ENCODE data around the gene PTPN23. TPM values are rescaled to one million over a fixed set of nuclear protein-coding genes. Genes with fewer than 3 reads are reported as not detected.

PTPN23 gene
- total and polyA plus RNA-seq, 10 donors = 5.0 to 195 (median 39.9) TPM

DNA sequence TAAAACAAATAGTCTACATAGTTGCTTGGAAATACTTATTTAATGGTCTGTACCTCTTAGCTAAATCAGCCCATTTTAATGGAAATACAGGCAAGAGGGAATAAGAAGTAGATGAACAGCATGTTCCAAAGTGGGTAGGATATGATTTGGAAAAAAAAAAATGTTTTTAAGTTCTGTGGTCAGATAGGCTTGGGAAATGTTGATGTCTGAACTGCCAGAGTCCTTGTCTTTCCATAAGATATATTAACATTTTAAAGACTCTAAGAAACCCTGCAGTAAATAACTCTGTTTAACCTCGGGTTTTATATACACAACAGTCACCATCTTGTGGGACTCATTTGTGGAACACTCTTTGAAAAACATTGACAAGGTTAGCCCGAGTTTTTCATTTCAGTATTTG, 40.0 kb upstream of the PTPN23 start:
- intact Hi-C loops (cut with DNase I; ENCODE audit: low total_unique reads) = no loop called here
- 86 to 95% (median 91%) methylated on average over 2 of the region's 2 CpGs for WGBS, 5 donors
- no peak for DNase-seq
- no peak for TF ChIP-seq POLR2AphosphoS5 (IDR thresholded peaks at IDR 0.05)
- TF ChIP-seq, protein P1, sequence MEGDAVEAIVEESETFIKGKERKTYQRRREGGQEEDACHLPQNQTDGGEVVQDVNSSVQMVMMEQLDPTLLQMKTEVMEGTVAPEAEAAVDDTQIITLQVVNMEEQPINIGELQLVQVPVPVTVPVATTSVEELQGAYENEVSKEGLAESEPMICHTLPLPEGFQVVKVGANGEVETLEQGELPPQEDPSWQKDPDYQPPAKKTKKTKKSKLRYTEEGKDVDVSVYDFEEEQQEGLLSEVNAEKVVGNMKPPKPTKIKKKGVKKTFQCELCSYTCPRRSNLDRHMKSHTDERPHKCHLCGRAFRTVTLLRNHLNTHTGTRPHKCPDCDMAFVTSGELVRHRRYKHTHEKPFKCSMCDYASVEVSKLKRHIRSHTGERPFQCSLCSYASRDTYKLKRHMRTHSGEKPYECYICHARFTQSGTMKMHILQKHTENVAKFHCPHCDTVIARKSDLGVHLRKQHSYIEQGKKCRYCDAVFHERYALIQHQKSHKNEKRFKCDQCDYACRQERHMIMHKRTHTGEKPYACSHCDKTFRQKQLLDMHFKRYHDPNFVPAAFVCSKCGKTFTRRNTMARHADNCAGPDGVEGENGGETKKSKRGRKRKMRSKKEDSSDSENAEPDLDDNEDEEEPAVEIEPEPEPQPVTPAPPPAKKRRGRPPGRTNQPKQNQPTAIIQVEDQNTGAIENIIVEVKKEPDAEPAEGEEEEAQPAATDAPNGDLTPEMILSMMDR (IDR thresholded peaks at IDR 0.05 in 8 of 11, conservative IDR thresholded peaks at IDR 0.05 in 3 of 11) = no peak
- TF ChIP-seq POLR2A (IDR thresholded peaks at IDR 0.05) = no peak
- no peaks in the 10 kb centered on the region for H3K9me3 ChIP-seq
- no peak overlapping the region for H3K4me3 ChIP-seq
- peaks cover 6 to 100% (median 81%) of the 10 kb centered on the region in 6 donors for H3K36me3 ChIP-seq
- no peaks in the 10 kb centered on the region for H3K27me3 ChIP-seq (replicated peaks in 1 of 7)
- H3K27ac ChIP-seq = no peak overlapping the region
- peaks cover 0 to 7% (median 4%) of the 10 kb centered on the region in 6 donors for H3K4me1 ChIP-seq

DNA sequence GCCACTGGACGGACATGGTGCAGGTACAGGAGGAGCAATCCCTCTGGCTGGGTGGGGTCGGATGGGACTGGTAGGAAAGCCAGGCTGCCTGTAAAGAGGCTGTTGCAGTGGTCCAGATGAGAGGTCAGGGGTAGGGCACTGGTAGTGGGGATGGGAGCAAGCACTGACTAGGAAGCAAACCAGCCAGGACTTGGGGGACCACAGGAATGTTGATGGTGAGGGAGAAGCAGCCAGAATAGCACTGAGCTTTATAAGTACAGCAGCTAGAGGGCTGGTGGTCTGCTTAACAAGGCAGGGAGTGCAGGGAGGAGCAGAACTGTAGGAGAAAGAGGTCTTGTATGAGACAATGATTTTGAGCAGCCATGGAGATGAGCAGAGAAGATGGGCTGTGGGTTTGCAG, 38.7 kb upstream of the PTPN23 start:
- DNase-seq = no peak
- 94 to 100% (median 96%) methylated on average over 2 of the region's 2 CpGs for WGBS, 5 donors
- peaks cover 3 to 94% (median 68%) of the 10 kb centered on the region in 6 donors for H3K36me3 ChIP-seq
- intact Hi-C loops (cut with DNase I; ENCODE audit: low total_unique reads) = no loop called here
- no peaks in the 10 kb centered on the region for H3K9me3 ChIP-seq
- H3K4me3 ChIP-seq = no peak overlapping the region
- peaks cover 6 to 19% (median 15%) of the 10 kb centered on the region in 6 donors for H3K4me1 ChIP-seq
- no peaks in the 10 kb centered on the region for H3K27me3 ChIP-seq (replicated peaks in 1 of 7)
- H3K27ac ChIP-seq = no peak overlapping the region
- TF ChIP-seq, protein P1 (IDR thresholded peaks at IDR 0.05 in 8 of 11, conservative IDR thresholded peaks at IDR 0.05 in 3 of 11) = no peak
- TF ChIP-seq POLR2A (IDR thresholded peaks at IDR 0.05) (no peak), POLR2AphosphoS5 (IDR thresholded peaks at IDR 0.05) (no peak)

GRCh38 chr3:47342812-47343211, 38.0 kb upstream of the PTPN23 start:
- TF ChIP-seq, protein P1 (IDR thresholded peaks at IDR 0.05 in 8 of 11, conservative IDR thresholded peaks at IDR 0.05 in 3 of 11) = no peak
- TF ChIP-seq POLR2AphosphoS5 (IDR thresholded peaks at IDR 0.05) (no peak), POLR2A (IDR thresholded peaks at IDR 0.05) (no peak)
- H3K27ac ChIP-seq = no peak overlapping the region
- no peaks in the 10 kb centered on the region for H3K9me3 ChIP-seq
- intact Hi-C loops (cut with DNase I; ENCODE audit: low total_unique reads) = no loop called here
- H3K36me3 ChIP-seq = peaks cover 0 to 88% (median 62%) of the 10 kb centered on the region in 6 donors
- no peak for DNase-seq
- H3K27me3 ChIP-seq (replicated peaks in 1 of 7) = no peaks in the 10 kb centered on the region
- H3K4me1 ChIP-seq = peaks cover 6 to 25% (median 18%) of the 10 kb centered on the region in 6 donors
- no peak overlapping the region for H3K4me3 ChIP-seq

DNA sequence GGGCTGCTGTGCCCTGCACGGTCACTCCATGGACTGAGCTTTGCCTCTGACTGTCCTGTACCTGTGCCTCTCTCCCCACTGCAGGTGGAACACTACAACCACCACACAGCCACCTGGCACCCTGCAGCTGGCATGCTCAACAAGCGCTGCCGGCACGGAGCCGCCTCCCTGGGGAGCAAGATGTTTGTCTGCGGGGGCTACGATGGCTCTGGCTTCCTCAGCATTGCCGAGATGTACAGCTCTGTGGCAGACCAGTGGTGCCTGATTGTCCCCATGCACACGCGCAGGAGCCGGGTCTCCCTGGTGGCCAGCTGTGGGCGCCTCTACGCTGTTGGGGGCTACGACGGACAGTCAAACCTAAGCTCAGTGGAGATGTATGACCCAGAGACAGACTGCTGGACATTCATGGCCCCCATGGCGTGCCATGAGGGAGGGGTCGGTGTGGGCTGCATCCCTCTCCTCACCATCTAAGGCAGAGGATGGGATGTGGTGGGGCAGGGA, 37.3 kb upstream of the PTPN23 start:
- intact Hi-C loops (cut with DNase I; ENCODE audit: low total_unique reads) = no loop called here
- DNase-seq = no peak
- Histone ChIP-seq H3K27me3 (replicated peaks in 1 of 7) (no peaks in the 10 kb centered on the region), H3K4me3 (no peak overlapping the region), H3K4me1 (peaks cover 6 to 25% (median 18%) of the 10 kb centered on the region in 6 donors), H3K27ac (no peak overlapping the region), H3K9me3 (no peaks in the 10 kb centered on the region), H3K36me3 (peaks cover 0 to 81% (median 57%) of the 10 kb centered on the region in 6 donors)
- TF ChIP-seq, protein P1 (IDR thresholded peaks at IDR 0.05 in 8 of 11, conservative IDR thresholded peaks at IDR 0.05 in 3 of 11) = no peak
- TF ChIP-seq POLR2AphosphoS5 (IDR thresholded peaks at IDR 0.05) = no peak
- no peak for TF ChIP-seq POLR2A (IDR thresholded peaks at IDR 0.05)
- WGBS, 5 donors = 96 to 99% (median 98%) methylated on average over 12 to 17 of the region's 17 CpGs

Measured in spleen (tissue), 11 donors.